Endothelial cell of umbilical vein (primary cell): ENCODE measurements around the gene MYO1H. TPM values are rescaled to one million over a fixed set of nuclear protein-coding genes. Genes with fewer than 3 reads are reported as not detected.

Experiments used
- BruUV-seq: library from RNA; stranded (reverse); fragments of 400-500 nt; replicated peaks from 2 replicates; lab custom pipeline; 2021; lab: Mats Ljungman, UMichigan
- CTCF ChIA-PET: fragments of 300-600, 350-600 bp; sonication (Branson Sonifier 250); formaldehyde crosslinking; loops from one replicate; lab custom pipeline; 2021; ENCODE audit warnings: antibody characterized with exemption, inconsistent platforms; lab: Charles Lee
- POLR2A ChIA-PET: fragments of 300-600, 350-600 bp; sonication (Branson Sonifier 250); formaldehyde crosslinking; loops from one replicate; lab custom pipeline; 2021; ENCODE audit warnings: antibody characterized with exemption, inconsistent platforms; lab: Charles Lee
- DNase-seq: peaks from one replicate; pipeline ENCODE4 v3.0.0-alpha.2; 2011; ENCODE audit warnings: low read depth, low spot score
- FAIRE-seq: peaks from 2 replicates; lab custom pipeline; 2011; peaks lifted over from hg19 to GRCh38; lab: Jason Lieb, UNC
- H2AFZ ChIP-seq: 2 replicates; pipeline ENCODE4 v1.6.0; 2012; ENCODE audit warnings: low read depth, low read length, control low read depth, inconsistent platforms
- H3K27ac ChIP-seq: 2 replicates; pipeline ENCODE4 v1.5.1; 2011; ENCODE audit warnings: low read depth, mild to moderate bottlenecking, control low read depth, low read length, moderate library complexity; ENCODE audit not compliant: insufficient read depth
- H3K27me3 ChIP-seq, 2 experiments: 2 replicates each; pipeline versions ENCODE4 v1.6.0 to v1.6.1; 2011; ENCODE audit warnings: low read length in 2 of 2, mixed read lengths in 1 of 2; ENCODE audit not compliant: control insufficient read depth in 2 of 2, insufficient read depth in 2 of 2
- H3K36me3 ChIP-seq, 2 experiments: 2 replicates in 1 of 2; 3 replicates in 1 of 2; pipeline ENCODE4 v1.5.1; 2011; ENCODE audit warnings: low read length in 2 of 2, mild to moderate bottlenecking in 1 of 2, moderate library complexity in 1 of 2; ENCODE audit not compliant: control insufficient read depth in 2 of 2, insufficient read depth in 2 of 2; ENCODE audit errors: extremely low read depth in 1 of 2
- H3K4me1 ChIP-seq: 3 replicates; pipeline ENCODE4 v1.5.1; 2011; ENCODE audit warnings: mild to moderate bottlenecking, low read length; ENCODE audit not compliant: control insufficient read depth, insufficient read depth; ENCODE audit errors: extremely low read depth
- H3K4me2 ChIP-seq: 2 replicates; pipeline ENCODE4 v1.6.1; 2011; ENCODE audit warnings: low read length, control low read depth, mixed read lengths; ENCODE audit not compliant: insufficient read depth
- H3K4me3 ChIP-seq, 3 experiments: fragments of 200-600 bp in 1 of 3; sonication (generic), shearing (Covaris generic) in 1 of 3; replicated peaks in 1 of 3; 2 replicates each; pipeline ENCODE4 v1.5.1; 2011 to 2016; ENCODE audit warnings: control low read depth in 3 of 3, low read length in 3 of 3, mild to moderate bottlenecking in 2 of 3, inconsistent platforms in 1 of 3, low read depth in 1 of 3, moderate library complexity in 1 of 3; ENCODE audit not compliant: insufficient read depth in 1 of 3
- H3K79me2 ChIP-seq: 2 replicates; pipeline ENCODE4 v1.6.0; 2012; ENCODE audit warnings: low read length, inconsistent platforms; ENCODE audit not compliant: control insufficient read depth, insufficient read depth
- H3K9ac ChIP-seq: replicated peaks from 2 replicates; pipeline ENCODE3; 2011; ENCODE audit warnings: low read length, control low read depth; ENCODE audit not compliant: insufficient read depth; ENCODE audit errors: extremely low read depth
- H3K9me1 ChIP-seq: replicated peaks from 3 replicates; pipeline ENCODE4 v1.6.0; 2011; ENCODE audit warnings: mild to moderate bottlenecking, low read length; ENCODE audit not compliant: control insufficient read depth, insufficient read depth; ENCODE audit errors: extremely low read depth
- H3K9me3 ChIP-seq: replicated peaks from 2 replicates; pipeline ENCODE4 v1.5.1; 2012; ENCODE audit warnings: low read length, inconsistent platforms; ENCODE audit not compliant: control insufficient read depth, insufficient read depth
- H4K20me1 ChIP-seq: replicated peaks from 2 replicates; pipeline ENCODE3; 2011; ENCODE audit warnings: mild to moderate bottlenecking, low read length; ENCODE audit not compliant: control insufficient read depth, insufficient read depth; ENCODE audit errors: extremely low read depth
- CTCF ChIP-seq, 2 donors: IDR thresholded peaks; 1 replicate in 1 of 2; 2 replicates in 1 of 2; pipeline ENCODE4 v1.5.1; 2011; ENCODE audit warnings: low read length in 2 of 2, mild to moderate bottlenecking in 2 of 2, moderate library complexity in 2 of 2, control low read depth in 1 of 2, inconsistent platforms in 1 of 2, low read depth in 1 of 2; ENCODE audit not compliant: insufficient read depth in 1 of 2; ENCODE audit errors: extremely low read depth in 1 of 2
- FOS ChIP-seq: IDR thresholded peaks from 2 replicates; pipeline ENCODE4 v1.6.1; 2011; ENCODE audit warnings: mild to moderate bottlenecking, low read length, moderate library complexity, borderline replicate concordance; ENCODE audit not compliant: insufficient read depth
- GATA2 ChIP-seq: IDR thresholded peaks from 2 replicates; pipeline ENCODE4 v1.7.0; 2011; ENCODE audit warnings: low read depth, mild to moderate bottlenecking, moderate library complexity, mixed read lengths, low read length; ENCODE audit not compliant: insufficient read length, insufficient read depth
- JUN ChIP-seq: IDR thresholded peaks from 2 replicates; pipeline ENCODE4 v1.6.1; 2011; ENCODE audit warnings: borderline replicate concordance, low read depth; ENCODE audit not compliant: insufficient read length, insufficient read depth
- MAX ChIP-seq: IDR thresholded peaks from 2 replicates; pipeline ENCODE4 v1.6.1; 2011; ENCODE audit not compliant: insufficient read depth, insufficient read length
- MYC ChIP-seq: IDR thresholded peaks from one replicate; pipeline ENCODE4 v1.6.1; 2011; ENCODE audit warnings: mild to moderate bottlenecking, low read depth, low read length
- dilution Hi-C: fragments of 300-500 bp; cut with MboI; formaldehyde crosslinking; loops from one replicate; pipeline ENCODE4 v1.15.0; 2019; ENCODE audit warnings: low sequenced_read_pairs; ENCODE audit not compliant: extremely low pct_ligation_motif_present
- intact Hi-C: fragments of 100-400 bp; cut with micrococcal nuclease; formaldehyde crosslinking; loops from one replicate; pipeline ENCODE4 v1.10.0; 2022
- polyA plus RNA-seq, 4 experiments: library from polyadenylated mRNA; depleted of rRNA in 3 of 4; stranded (reverse) in 3 of 4; unstranded in 1 of 4; fragments of >200 nt; gene quantifications; 2 replicates each; pipeline versions ENCODE4 v1.2.1 to v1.2.3, GENCODE V29; 2011 to 2012; ENCODE audit warnings: missing spikeins in 1 of 4
- total RNA-seq: library from RNA; stranded (reverse); gene quantifications from 2 replicates; pipeline ENCODE4 v1.2.3, GENCODE V29; 2021

MYO1H gene
- total and polyA plus RNA-seq, 2 donors (not counting 3 experiments of a cell fraction or from before 2014, with no cell fraction given): not detected

GRCh38 chr12:109352184-109352583 is 4.5 kb downstream of the MYO1H start:
- CTCF ChIA-PET: interaction anchor here (1.0 kb wide), 1 partner anchor 42 kb away, joined by 3 read pairs; no protein-coding TSS in a partner anchor

GRCh38 chr12:109356577-109356976 is 8.9 kb downstream of the MYO1H start:
- no peaks in the 10 kb centered on the region for H3K79me2 ChIP-seq
- CTCF ChIA-PET: interaction anchor here (0.8 to 1.1 kb wide), 3 partner anchors 9 to 32 kb away, joined by 3 read pairs; no protein-coding TSS in a partner anchor
- dilution Hi-C loops: no loop called here
- H4K20me1 ChIP-seq: no peaks in the 10 kb centered on the region
- intact Hi-C loops: no loop called here
- no peak overlapping the region for H3K9ac ChIP-seq
- H3K9me1 ChIP-seq: no peaks in the 10 kb centered on the region
- no peak for DNase-seq
- H3K4me2 ChIP-seq: no peak overlapping the region
- no TSS peak for BruUV-seq
- H3K4me3 ChIP-seq: no peak overlapping the region
- H3K27me3 ChIP-seq: no peaks in the 10 kb centered on the region
- no peak overlapping the region for H2AFZ ChIP-seq
- H3K27ac ChIP-seq: no peak overlapping the region
- no peaks in the 10 kb centered on the region for H3K9me3 ChIP-seq
- H3K36me3 ChIP-seq: no peaks in the 10 kb centered on the region
- no peak for FAIRE-seq
- H3K4me1 ChIP-seq: no peaks in the 10 kb centered on the region
- POLR2A ChIA-PET: no interaction called here
- no peak for TF ChIP-seq FOS
- TF ChIP-seq CTCF (IDR thresholded peaks at IDR 0.05; ENCODE audit: extremely low read depth in 1 of 2, insufficient read depth in 1 of 2, low read depth in 1 of 2, low read length in 2 of 2): no peak
- TF ChIP-seq MYC: no peak
- TF ChIP-seq MAX: no peak
- TF ChIP-seq JUN: no peak

More at GRCh38 chr12:109352184-109352583, 4.5 kb downstream of the MYO1H start:
- H2AFZ ChIP-seq: no peak overlapping the region
- H3K4me1 ChIP-seq: no peaks in the 10 kb centered on the region
- no peak overlapping the region for H3K4me3 ChIP-seq
- no peak overlapping the region for H3K27ac ChIP-seq
- H3K4me2 ChIP-seq: no peak overlapping the region
- POLR2A ChIA-PET: no interaction called here
- H3K9me3 ChIP-seq: no peaks in the 10 kb centered on the region
- dilution Hi-C loops: no loop called here
- H4K20me1 ChIP-seq: no peaks in the 10 kb centered on the region
- BruUV-seq: no TSS peak
- H3K9me1 ChIP-seq: no peaks in the 10 kb centered on the region
- no peaks in the 10 kb centered on the region for H3K79me2 ChIP-seq
- intact Hi-C loops: no loop called here
- H3K27me3 ChIP-seq: no peaks in the 10 kb centered on the region
- DNase-seq (no peak), FAIRE-seq (no peak)
- no peaks in the 10 kb centered on the region for H3K36me3 ChIP-seq
- no peak for TF ChIP-seq GATA2
- H3K9ac ChIP-seq: no peak overlapping the region
